Measurements from ENCODE around the gene ARHGEF25.
"Not testable (repeated sequence)": the region's sequence is repeated elsewhere in the genome, so short reads cannot be mapped to it uniquely, and the experiment has no call there.

Gene ARHGEF25

GRCh38 chr12:57611108-57611826 lies at the start of gene ARHGEF25:
Gene ARHGEF25, plus strand, starts transcription at chr12:57611435. Its CDS starts 460 bp downstream, at chr12:57611895.
- DNase-seq = peak; percentile 54

- no peak for DNase-seq
Measured at GRCh38 chr12:57563358-57563757, 47.9 kb upstream of the ARHGEF25 start.

- DNase-seq = no peak
Measured at GRCh38 chr12:57564178-57564740, 47.0 kb upstream of the ARHGEF25 start.

GRCh38 chr12:57568838-57569237 lies 42.4 kb upstream of the ARHGEF25 start:
- no peak for DNase-seq

- no peak for DNase-seq
Measured at GRCh38 chr12:57569858-57570257, 41.4 kb upstream of the ARHGEF25 start.

- not testable (repeated sequence) for DNase-seq
Measured at GRCh38 chr12:57570438-57570837, 40.8 kb upstream of the ARHGEF25 start.

GRCh38 chr12:57571926-57572762 lies 39.1 kb upstream of the ARHGEF25 start:
- DNase-seq = no peak

- no peak for DNase-seq
Measured at GRCh38 chr12:57574795-57575194, 36.4 kb upstream of the ARHGEF25 start.

GRCh38 chr12:57575771-57576612 lies 35.2 kb upstream of the ARHGEF25 start:
- DNase-seq = no peak

- no peak for DNase-seq
Measured at GRCh38 chr12:57576613-57577160, 34.5 kb upstream of the ARHGEF25 start.

- no peak for DNase-seq
Measured at GRCh38 chr12:57577981-57578758, 33.1 kb upstream of the ARHGEF25 start.

- no peak for DNase-seq
Measured at GRCh38 chr12:57579011-57579410, 32.2 kb upstream of the ARHGEF25 start.

GRCh38 chr12:57579677-57580465 lies 31.4 kb upstream of the ARHGEF25 start:
- no peak for DNase-seq

- DNase-seq = no peak
Measured at GRCh38 chr12:57580466-57580795, 30.8 kb upstream of the ARHGEF25 start.

- DNase-seq = no peak
Measured at GRCh38 chr12:57581802-57582201, 29.4 kb upstream of the ARHGEF25 start.

- no peak for DNase-seq
Measured at GRCh38 chr12:57582440-57582839, 28.8 kb upstream of the ARHGEF25 start.

- peak; percentile 87 for DNase-seq
Measured at GRCh38 chr12:57583008-57583831, 28.0 kb upstream of the ARHGEF25 start.

GRCh38 chr12:57584050-57584449 lies 27.2 kb upstream of the ARHGEF25 start:
- no peak for DNase-seq

GRCh38 chr12:57584690-57585089 lies 26.5 kb upstream of the ARHGEF25 start:
- no peak for DNase-seq

GRCh38 chr12:57585156-57585555 lies 26.1 kb upstream of the ARHGEF25 start:
- DNase-seq = no peak

Measured in CD4-positive, alpha-beta T cell treated with Interleukin-17A for 1 hour (primary cell).